Breast epithelium (tissue), 4 donors: ENCODE results near the gene MNDA. TPM values are rescaled to one million over a fixed set of nuclear protein-coding genes. Genes with fewer than 3 reads are reported as not detected.

Experiments used
- DNase-seq, 2 donors: peaks; one replicate each; pipeline ENCODE4 v3.0.0-alpha.2; 2019; ENCODE audit warnings: low spot score in 2 of 2
- H3K27ac ChIP-seq, 2 donors: fragments of 200-600 bp; sonication (generic) in 1 of 2; one replicate each; pipeline ENCODE4 v1.5.1; 2016 to 2019; ENCODE audit warnings: mild to moderate bottlenecking in 1 of 2
- H3K27me3 ChIP-seq, 2 donors: fragments of 200-600 bp; sonication (generic) in 1 of 2; one replicate each; pipeline versions ENCODE4 v1.5.1 to v1.6.0; 2017 to 2019; ENCODE audit warnings: control low read depth in 1 of 2, mild to moderate bottlenecking in 1 of 2
- H3K36me3 ChIP-seq: fragments of 200-600 bp; one replicate; pipeline ENCODE4 v1.5.1; 2019
- H3K4me1 ChIP-seq, 2 donors: fragments of 200-600 bp; sonication (generic); one replicate each; pipeline ENCODE4 v1.5.1; 2016 to 2019; ENCODE audit warnings: control low read depth in 1 of 2
- H3K4me3 ChIP-seq, 3 donors: fragments of 200-600 bp; sonication (generic); 1 replicate in 2 of 3; 2 replicates in 1 of 3; pipeline ENCODE4 v1.5.1; 2016 to 2019; ENCODE audit warnings: mild to moderate bottlenecking in 3 of 3, moderate library complexity in 2 of 3
- H3K9me3 ChIP-seq, 2 donors: fragments of 200-600 bp; sonication (generic) in 1 of 2; one replicate each; pipeline ENCODE4 v1.5.1; 2016 to 2019; ENCODE audit warnings: control low read depth in 1 of 2
- CTCF ChIP-seq, 3 donors: fragments of 450-650 bp; IDR thresholded peaks; one replicate each; pipeline ENCODE4 v1.5.1; 2016 to 2017; ENCODE audit warnings: antibody characterized with exemption in 3 of 3, mild to moderate bottlenecking in 3 of 3, moderate library complexity in 3 of 3
- POLR2A ChIP-seq: fragments of 450-650 bp; IDR thresholded peaks from one replicate; pipeline ENCODE4 v1.6.1; 2016; ENCODE audit warnings: antibody characterized with exemption, mild to moderate bottlenecking, moderate library complexity
- POLR2AphosphoS5 ChIP-seq, 3 donors: sonication (generic); formaldehyde crosslinking; IDR thresholded peaks; one replicate each; pipeline ENCODE4 v1.6.1; 2017; ENCODE audit warnings: antibody characterized with exemption in 3 of 3
- intact Hi-C: fragments of 100-400 bp; cut with DNase I; formaldehyde crosslinking; loops from one replicate; pipeline ENCODE4 v1.15.1; 2023; ENCODE audit warnings: low total_unique reads
- total RNA-seq, 3 donors: library from RNA; depleted of rRNA; stranded (reverse); fragments of >200 nt; gene quantifications; one replicate each; pipeline ENCODE4 v1.1.0, GENCODE V29; 2016

MNDA gene
- total RNA-seq, 3 donors from 2014 or later = 4.6 to 6.9 (median 5.3) TPM

GRCh38 chr1:158809862-158810261 is 21.3 kb upstream of the MNDA start:
- intact Hi-C loops = no loop called here

DNA sequence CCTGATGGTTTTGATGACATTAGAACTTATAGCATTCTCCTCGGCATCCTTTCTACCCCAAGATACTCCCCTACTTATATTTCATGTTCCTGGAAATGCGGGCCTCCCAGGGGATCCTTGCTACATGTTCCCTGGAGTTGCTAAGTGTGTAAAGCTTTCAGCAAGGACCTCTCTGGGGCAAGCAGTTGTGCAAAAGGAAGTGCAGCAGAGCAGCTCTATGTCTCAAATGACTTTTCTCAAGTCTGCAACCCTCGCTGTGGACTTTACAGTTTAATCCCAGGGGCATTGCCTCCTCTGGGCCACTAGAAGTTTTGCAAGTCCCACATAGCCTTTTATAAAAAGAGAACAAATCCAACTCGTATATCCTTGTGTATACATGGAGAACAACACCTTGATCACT is 20.8 kb upstream of the MNDA start:
- intact Hi-C loops = no loop called here

More at GRCh38 chr1:158809862-158810261, 21.3 kb upstream of the MNDA start:
- H3K36me3 ChIP-seq = no peaks in the 10 kb centered on the region
- peaks cover 0 to 4% of the 10 kb centered on the region in 2 donors for H3K27me3 ChIP-seq
- H3K27ac ChIP-seq = no peak overlapping the region
- no peak overlapping the region for H3K4me3 ChIP-seq
- H3K9me3 ChIP-seq = no peaks in the 10 kb centered on the region
- no peaks in the 10 kb centered on the region for H3K4me1 ChIP-seq
- DNase-seq = no peak
- TF ChIP-seq CTCF (IDR thresholded peaks at IDR 0.05) = no peak
- no peak for TF ChIP-seq POLR2A

GRCh38 chr1:158812336-158812735 is 18.8 kb upstream of the MNDA start:
- DNase-seq = no peak
- Histone ChIP-seq H3K27ac (no peak overlapping the region), H3K36me3 (no peaks in the 10 kb centered on the region), H3K27me3 (no peaks in the 10 kb centered on the region), H3K4me1 (no peaks in the 10 kb centered on the region), H3K4me3 (no peak overlapping the region), H3K9me3 (no peaks in the 10 kb centered on the region)
- TF ChIP-seq POLR2AphosphoS5 (IDR thresholded peaks at IDR 0.05) = no peak
- TF ChIP-seq CTCF (IDR thresholded peaks at IDR 0.05) = no peak
- TF ChIP-seq POLR2A = no peak
- intact Hi-C loops = no loop called here

More for the DNA sequence above, 20.8 kb upstream of the MNDA start:
- no peak overlapping the region for H3K27ac ChIP-seq
- no peaks in the 10 kb centered on the region for H3K4me1 ChIP-seq
- no peaks in the 10 kb centered on the region for H3K9me3 ChIP-seq
- TF ChIP-seq POLR2AphosphoS5 (IDR thresholded peaks at IDR 0.05) (no peak), CTCF (IDR thresholded peaks at IDR 0.05) (no peak), POLR2A (no peak)
- no peak overlapping the region for H3K4me3 ChIP-seq
- DNase-seq = no peak
- peaks cover 0 to under 1% of the 10 kb centered on the region in 2 donors for H3K27me3 ChIP-seq
- no peaks in the 10 kb centered on the region for H3K36me3 ChIP-seq

DNA sequence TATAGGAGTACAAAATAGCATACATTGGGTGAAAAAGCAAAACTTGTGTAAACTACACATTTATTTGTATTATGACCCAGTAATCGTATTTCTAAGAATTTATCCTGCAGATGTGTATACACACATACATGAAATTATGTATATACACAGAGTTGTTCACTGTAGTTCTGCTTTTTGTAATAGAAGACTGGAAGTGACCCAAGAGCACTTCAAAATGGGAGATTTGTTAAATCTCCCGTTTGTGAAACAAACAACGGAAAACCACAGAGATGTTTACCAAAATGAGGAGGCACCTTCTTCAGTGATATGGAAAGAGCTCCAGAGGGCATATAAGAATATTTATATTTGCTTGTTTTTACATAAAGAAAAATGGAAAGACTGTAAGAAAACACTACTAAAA is 18.0 kb upstream of the MNDA start:
- Histone ChIP-seq H3K36me3 (no peaks in the 10 kb centered on the region), H3K4me3 (no peak overlapping the region), H3K27ac (no peak overlapping the region), H3K9me3 (no peaks in the 10 kb centered on the region), H3K4me1 (no peaks in the 10 kb centered on the region), H3K27me3 (no peaks in the 10 kb centered on the region)
- TF ChIP-seq POLR2A (no peak), CTCF (IDR thresholded peaks at IDR 0.05) (no peak), POLR2AphosphoS5 (IDR thresholded peaks at IDR 0.05) (no peak)
- DNase-seq = no peak
- intact Hi-C loops = no loop called here

DNA sequence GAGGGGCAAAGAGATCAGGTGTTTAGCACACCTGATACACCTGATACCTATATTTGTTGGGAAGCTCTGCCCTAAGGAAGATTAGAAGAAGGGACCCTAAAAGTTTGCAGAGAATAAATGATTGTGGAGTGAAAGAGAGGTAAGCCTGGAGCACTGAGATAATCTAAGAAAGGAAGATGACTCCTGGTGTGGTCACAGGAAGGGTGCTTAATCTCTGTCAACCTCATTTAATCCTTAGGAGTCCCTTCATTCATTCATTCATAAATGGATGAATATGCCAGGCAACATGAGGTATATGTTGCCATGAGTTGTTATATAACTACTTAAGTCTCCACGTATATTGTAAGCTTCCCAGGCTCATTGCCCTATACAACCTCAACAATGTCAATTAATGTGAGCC is 16.2 kb upstream of the MNDA start:
- no peak overlapping the region for H3K27ac ChIP-seq
- H3K36me3 ChIP-seq = no peaks in the 10 kb centered on the region
- no peaks in the 10 kb centered on the region for H3K4me1 ChIP-seq
- TF ChIP-seq POLR2AphosphoS5 (IDR thresholded peaks at IDR 0.05) = no peak
- no peak for TF ChIP-seq CTCF (IDR thresholded peaks at IDR 0.05)
- TF ChIP-seq POLR2A = no peak
- no peaks in the 10 kb centered on the region for H3K9me3 ChIP-seq
- H3K4me3 ChIP-seq = no peak overlapping the region
- intact Hi-C loops = no loop called here
- no peaks in the 10 kb centered on the region for H3K27me3 ChIP-seq
- DNase-seq = no peak
